Endothelial cell of umbilical vein (primary cell): Measurements from ENCODE around the gene SMTNL2.

Experiments
- CTCF ChIP-seq, 2 donors: IDR thresholded peaks; 1 replicate in 1 of 2; 2 replicates in 1 of 2; pipeline ENCODE4 v1.5.1; 2011; ENCODE audit warnings: low read length in 2 of 2, mild to moderate bottlenecking in 2 of 2, moderate library complexity in 2 of 2, control low read depth in 1 of 2, inconsistent platforms in 1 of 2, low read depth in 1 of 2; ENCODE audit not compliant: insufficient read depth in 1 of 2; ENCODE audit errors: extremely low read depth in 1 of 2
- FOS ChIP-seq: IDR thresholded peaks from 2 replicates; pipeline ENCODE4 v1.6.1; 2011; ENCODE audit warnings: mild to moderate bottlenecking, low read length, moderate library complexity, borderline replicate concordance; ENCODE audit not compliant: insufficient read depth
- POLR2A ChIP-seq: IDR thresholded peaks from 2 replicates; pipeline ENCODE4 v1.6.1; 2012; ENCODE audit warnings: low read depth, mild to moderate bottlenecking, control low read depth, low read length
- POLR2AphosphoS5 ChIP-seq: IDR thresholded peaks from 2 replicates; pipeline ENCODE4 v1.6.1; 2012; ENCODE audit warnings: low read depth, mild to moderate bottlenecking, control low read depth, low read length, moderate library complexity; ENCODE audit not compliant: insufficient read depth
- TF ChIP-seq, protein P1 (sequence below): IDR thresholded peaks from 2 replicates; pipeline ENCODE4 v1.6.1; 2011; ENCODE audit not compliant: insufficient read depth, insufficient read length

DNA sequence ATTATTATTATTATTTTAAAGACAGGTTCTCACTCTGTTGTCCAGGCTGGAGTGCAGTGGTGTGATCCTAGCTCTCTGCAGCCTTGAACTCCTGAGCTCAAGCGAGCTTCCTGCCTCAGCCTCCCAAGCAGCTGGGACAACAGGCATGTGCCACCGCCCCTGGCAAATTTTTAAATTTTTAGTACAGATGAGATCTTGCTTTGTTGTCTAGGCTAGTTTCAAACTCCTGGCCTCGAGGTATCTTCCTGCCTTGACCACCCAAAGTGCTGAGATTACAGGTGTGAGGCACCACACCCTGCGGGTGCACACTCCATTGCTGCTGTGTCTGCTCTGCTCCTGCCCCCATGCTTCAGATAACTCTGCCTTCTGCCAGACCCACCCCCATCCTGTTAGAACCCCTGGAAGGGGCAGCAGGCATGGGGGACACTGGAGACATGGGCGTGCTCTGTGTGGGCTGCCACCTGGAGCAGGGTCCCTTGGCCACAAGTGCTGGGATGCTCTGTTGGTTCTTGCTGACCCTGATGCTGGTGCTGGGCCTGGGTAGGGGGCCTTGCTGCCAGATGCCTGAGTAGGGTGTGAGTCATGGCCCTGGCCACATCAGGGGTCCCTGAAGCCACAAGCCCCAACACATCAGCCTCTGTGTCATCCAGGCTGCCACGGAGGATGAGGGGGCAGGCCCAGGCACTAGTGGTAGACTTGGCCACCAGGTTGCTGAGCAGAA, 26.5 kb upstream of the SMTNL2 start:
- TF ChIP-seq POLR2AphosphoS5 (no peak), FOS (no peak), CTCF (IDR thresholded peaks at IDR 0.05; ENCODE audit: extremely low read depth in 1 of 2, insufficient read depth in 1 of 2, low read depth in 1 of 2, low read length in 2 of 2) (no peak), POLR2A (no peak)
- TF ChIP-seq, protein P1, sequence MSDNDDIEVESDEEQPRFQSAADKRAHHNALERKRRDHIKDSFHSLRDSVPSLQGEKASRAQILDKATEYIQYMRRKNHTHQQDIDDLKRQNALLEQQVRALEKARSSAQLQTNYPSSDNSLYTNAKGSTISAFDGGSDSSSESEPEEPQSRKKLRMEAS: no peak
